SK-N-SH (cell line): ENCODE data around the gene OST4.

Source experiments
- EZH2phosphoT487 ChIP-seq: fragments of 200-600 bp; sonication (generic); IDR thresholded peaks from 2 replicates; pipeline ENCODE4 v1.6.1; 2017; ENCODE audit warnings: low read depth, mixed run types, mild to moderate bottlenecking, antibody characterized with exemption, moderate library complexity, borderline replicate concordance
- FOXJ3 ChIP-seq: sonication (generic); formaldehyde crosslinking; IDR thresholded peaks from 2 replicates; pipeline ENCODE4 v1.5.1; 2020; ENCODE audit warnings: mild to moderate bottlenecking, missing genetic modification reagents
- GABPA ChIP-seq: IDR thresholded peaks from 2 replicates; pipeline ENCODE4 v1.4.0; 2012; ENCODE audit warnings: low read depth, mild to moderate bottlenecking
- GATA2 ChIP-seq: sonication (generic); formaldehyde crosslinking; IDR thresholded peaks from 2 replicates; pipeline ENCODE4 v1.5.0; 2020; ENCODE audit warnings: mild to moderate bottlenecking, missing genetic modification reagents
- MXI1 ChIP-seq: IDR thresholded peaks from 2 replicates; pipeline ENCODE4 v1.6.1; 2012; ENCODE audit warnings: mild to moderate bottlenecking, low read depth, low read length, improper control_type of control experiment
- POLR2AphosphoS5 ChIP-seq: IDR thresholded peaks from 2 replicates; pipeline ENCODE4 v1.6.1; 2012; ENCODE audit warnings: low read depth, low read length
- SMC3 ChIP-seq: IDR thresholded peaks from 2 replicates; pipeline ENCODE4 v1.6.1; 2012; ENCODE audit warnings: low read depth, low read length, improper control_type of control experiment
- TEAD4 ChIP-seq: IDR thresholded peaks from 2 replicates; pipeline ENCODE4 v1.4.0; 2012; ENCODE audit warnings: mild to moderate bottlenecking, borderline replicate concordance; ENCODE audit not compliant: insufficient read depth
- TF ChIP-seq, protein P1 (sequence below): fragments of 200-600 bp; sonication (generic); IDR thresholded peaks from 2 replicates; pipeline ENCODE4 v1.6.1; 2017; ENCODE audit warnings: antibody characterized with exemption, mild to moderate bottlenecking, moderate library complexity
- TF ChIP-seq, protein P2 (sequence below): fragments of 150-350 bp; IDR thresholded peaks from 2 replicates; pipeline ENCODE4 v1.6.1; 2016; ENCODE audit warnings: mild to moderate bottlenecking, low read depth, low read length
- TF ChIP-seq, protein P3 (sequence below): IDR thresholded peaks from 2 replicates; pipeline ENCODE4 v1.4.0; 2012; ENCODE audit warnings: low read depth

DNA sequence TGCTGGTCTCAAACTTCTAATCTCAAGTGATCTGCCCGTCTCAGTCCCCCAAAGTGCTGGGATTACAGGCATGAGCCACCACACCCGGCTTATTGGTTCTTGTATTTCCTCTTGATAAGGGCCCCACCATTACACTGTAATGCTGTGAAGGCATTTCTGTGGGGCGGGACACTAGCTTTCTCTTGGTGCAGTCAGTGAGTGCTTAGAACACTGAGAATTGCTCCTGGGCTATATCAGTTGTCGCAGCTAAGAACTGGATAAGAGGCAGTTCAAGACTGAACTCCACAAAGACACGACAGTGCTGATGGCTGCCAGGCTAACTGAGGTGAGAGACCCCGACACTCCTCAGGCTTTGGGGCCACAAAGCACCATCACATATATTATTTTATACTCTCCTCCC lies 17.2 kb upstream of the OST4 start:
- TF ChIP-seq, protein P1, sequence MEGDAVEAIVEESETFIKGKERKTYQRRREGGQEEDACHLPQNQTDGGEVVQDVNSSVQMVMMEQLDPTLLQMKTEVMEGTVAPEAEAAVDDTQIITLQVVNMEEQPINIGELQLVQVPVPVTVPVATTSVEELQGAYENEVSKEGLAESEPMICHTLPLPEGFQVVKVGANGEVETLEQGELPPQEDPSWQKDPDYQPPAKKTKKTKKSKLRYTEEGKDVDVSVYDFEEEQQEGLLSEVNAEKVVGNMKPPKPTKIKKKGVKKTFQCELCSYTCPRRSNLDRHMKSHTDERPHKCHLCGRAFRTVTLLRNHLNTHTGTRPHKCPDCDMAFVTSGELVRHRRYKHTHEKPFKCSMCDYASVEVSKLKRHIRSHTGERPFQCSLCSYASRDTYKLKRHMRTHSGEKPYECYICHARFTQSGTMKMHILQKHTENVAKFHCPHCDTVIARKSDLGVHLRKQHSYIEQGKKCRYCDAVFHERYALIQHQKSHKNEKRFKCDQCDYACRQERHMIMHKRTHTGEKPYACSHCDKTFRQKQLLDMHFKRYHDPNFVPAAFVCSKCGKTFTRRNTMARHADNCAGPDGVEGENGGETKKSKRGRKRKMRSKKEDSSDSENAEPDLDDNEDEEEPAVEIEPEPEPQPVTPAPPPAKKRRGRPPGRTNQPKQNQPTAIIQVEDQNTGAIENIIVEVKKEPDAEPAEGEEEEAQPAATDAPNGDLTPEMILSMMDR, result no peak
- TF ChIP-seq MXI1 (no peak), EZH2phosphoT487 (no peak), GATA2 (CRISPR knock-in tag) (no peak), TEAD4 (no peak), GABPA (no peak), FOXJ3 (CRISPR knock-in tag) (no peak), POLR2AphosphoS5 (no peak), SMC3 (no peak)
- TF ChIP-seq, protein P2, sequence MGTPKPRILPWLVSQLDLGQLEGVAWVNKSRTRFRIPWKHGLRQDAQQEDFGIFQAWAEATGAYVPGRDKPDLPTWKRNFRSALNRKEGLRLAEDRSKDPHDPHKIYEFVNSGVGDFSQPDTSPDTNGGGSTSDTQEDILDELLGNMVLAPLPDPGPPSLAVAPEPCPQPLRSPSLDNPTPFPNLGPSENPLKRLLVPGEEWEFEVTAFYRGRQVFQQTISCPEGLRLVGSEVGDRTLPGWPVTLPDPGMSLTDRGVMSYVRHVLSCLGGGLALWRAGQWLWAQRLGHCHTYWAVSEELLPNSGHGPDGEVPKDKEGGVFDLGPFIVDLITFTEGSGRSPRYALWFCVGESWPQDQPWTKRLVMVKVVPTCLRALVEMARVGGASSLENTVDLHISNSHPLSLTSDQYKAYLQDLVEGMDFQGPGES, result no peak
- TF ChIP-seq, protein P3, sequence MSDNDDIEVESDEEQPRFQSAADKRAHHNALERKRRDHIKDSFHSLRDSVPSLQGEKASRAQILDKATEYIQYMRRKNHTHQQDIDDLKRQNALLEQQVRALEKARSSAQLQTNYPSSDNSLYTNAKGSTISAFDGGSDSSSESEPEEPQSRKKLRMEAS, result no peak
